HepG2 (cell line): ENCODE results near the gene MYH9. TPM values are rescaled to one million over a fixed set of nuclear protein-coding genes. Genes with fewer than 3 reads are reported as not detected.
A peak's percentile ranks its signal among the peaks of the same experiment; 100 is the strongest.

Source experiments
- CHCHD3 ChIP-seq: sonication (generic); formaldehyde crosslinking; IDR thresholded peaks from 2 replicates; pipeline ENCODE4 v1.8.0; 2022; ENCODE audit warnings: mild to moderate bottlenecking, missing genetic modification reagents, moderate library complexity
- FOSL1 ChIP-seq: sonication (generic); formaldehyde crosslinking; IDR thresholded peaks from 2 replicates; pipeline ENCODE4 v1.9.0; 2021; ENCODE audit warnings: missing genetic modification reagents, borderline replicate concordance
- FOSL2 ChIP-seq: sonication (generic); formaldehyde crosslinking; IDR thresholded peaks from 2 replicates; pipeline ENCODE4 v1.4.0; 2020; ENCODE audit warnings: missing genetic modification reagents
- HMG20A ChIP-seq: IDR thresholded peaks from 2 replicates; pipeline ENCODE4 v1.6.1; 2016; ENCODE audit warnings: borderline replicate concordance
- HMGXB3 ChIP-seq: sonication (generic); formaldehyde crosslinking; IDR thresholded peaks from 2 replicates; pipeline ENCODE4 v1.4.0; 2020; ENCODE audit warnings: missing genetic modification reagents, borderline replicate concordance
- JUNB ChIP-seq: sonication (generic); formaldehyde crosslinking; IDR thresholded peaks from 2 replicates; pipeline ENCODE4 v1.8.0; 2022; ENCODE audit warnings: missing genetic modification reagents, mild to moderate bottlenecking, borderline replicate concordance
- NFIB ChIP-seq: sonication (generic); formaldehyde crosslinking; IDR thresholded peaks from 2 replicates; pipeline ENCODE4 v1.9.0; 2021; ENCODE audit warnings: missing genetic modification reagents, mild to moderate bottlenecking, borderline replicate concordance
- PATZ1 ChIP-seq: sonication (generic); formaldehyde crosslinking; IDR thresholded peaks from 2 replicates; pipeline ENCODE4 v1.4.0; 2020; ENCODE audit warnings: missing genetic modification reagents
- PCBP2 ChIP-seq: fragments of 200-400 bp; formaldehyde crosslinking; optimal IDR thresholded peaks from 2 replicates; pipeline ENCODE3; 2018; ENCODE audit warnings: low read length, low read depth; ENCODE audit not compliant: poor library complexity, severe bottlenecking
- POGK ChIP-seq: sonication (generic); formaldehyde crosslinking; conservative IDR thresholded peaks from 2 replicates; pipeline ENCODE4 v1.8.0; 2022; ENCODE audit warnings: mild to moderate bottlenecking, moderate library complexity, missing genetic modification reagents
- RBM39 ChIP-seq: fragments of 200-400 bp; formaldehyde crosslinking; IDR thresholded peaks from one replicate; pipeline ENCODE4 v1.6.1; 2018; ENCODE audit warnings: antibody characterized with exemption, mild to moderate bottlenecking, low read depth, low read length; ENCODE audit not compliant: poor library complexity, severe bottlenecking
- RFXAP ChIP-seq: sonication (generic); formaldehyde crosslinking; IDR thresholded peaks from 2 replicates; pipeline ENCODE4 v1.4.0; 2020; ENCODE audit warnings: missing genetic modification reagents, borderline replicate concordance
- TFDP2 ChIP-seq: sonication (generic); formaldehyde crosslinking; IDR thresholded peaks from 2 replicates; pipeline ENCODE4 v1.4.0; 2020; ENCODE audit warnings: missing genetic modification reagents
- XRCC5 ChIP-seq: fragments of 200-400 bp; formaldehyde crosslinking; optimal IDR thresholded peaks from 2 replicates; pipeline ENCODE3; 2017; ENCODE audit warnings: mild to moderate bottlenecking, low read length
- YY1 ChIP-seq: IDR thresholded peaks from 2 replicates; pipeline ENCODE4 v1.6.1; 2011; ENCODE audit warnings: low read length, low read depth, moderate library complexity, mild to moderate bottlenecking; ENCODE audit not compliant: insufficient read depth, insufficient replicate concordance
- ZC3H4 ChIP-seq: sonication (generic); formaldehyde crosslinking; IDR thresholded peaks from 2 replicates; pipeline ENCODE4 v1.4.0; 2020; ENCODE audit warnings: missing genetic modification reagents, borderline replicate concordance
- ZKSCAN8 ChIP-seq: IDR thresholded peaks from 2 replicates; pipeline ENCODE4 v1.6.1; 2016; ENCODE audit warnings: borderline replicate concordance, missing genetic modification reagents, missing compliant biosample characterization
- ZNF501 ChIP-seq: sonication (generic); formaldehyde crosslinking; IDR thresholded peaks from 2 replicates; pipeline ENCODE4 v1.5.1; 2020; ENCODE audit warnings: mild to moderate bottlenecking, moderate library complexity, missing genetic modification reagents
- ZNF766 ChIP-seq: sonication (generic); formaldehyde crosslinking; IDR thresholded peaks from 2 replicates; pipeline ENCODE4 v1.5.0; 2020; ENCODE audit warnings: missing genetic modification reagents, borderline replicate concordance
- polyA plus RNA-seq, 8 experiments: library from polyadenylated mRNA; depleted of rRNA in 3 of 8; stranded (reverse) in 7 of 8; unstranded in 1 of 8; fragments of >200 nt; fragmentation: Illumina TruSeq in 4 of 8; extraction: Trizol in 4 of 8; gene quantifications; 2 replicates each; pipeline versions ENCODE4 v1.2.1 to v1.2.3, GENCODE V29; 2011 to 2016; ENCODE audit warnings: low read depth in 4 of 8, missing spikeins in 1 of 8, mixed read lengths in 1 of 8; ENCODE audit not compliant: insufficient read depth in 1 of 8
- total RNA-seq, 5 experiments: library from RNA; depleted of rRNA; stranded (reverse); fragments of >200 nt; fragmentation: Illumina TruSeq; extraction: Trizol; gene quantifications; 2 replicates each; pipeline ENCODE4 v1.2.3, GENCODE V29; 2016; ENCODE audit warnings: low read depth in 1 of 5

The MYH9 gene
- total and polyA plus RNA-seq, 2 of the 13 experiments (the other 11 are each of a cell fraction or from before 2014, with no cell fraction given), result 50.7 to 98.5 TPM

GRCh38 chr22:36277482-36278291 lies 110.1 kb downstream of the MYH9 start (continued):
- TF ChIP-seq ZC3H4, result 0 out of 2 replicates have a peak, but pooled peaks have one; percentile 31
- TF ChIP-seq PATZ1 (CRISPR knock-in tag), result 0 out of 2 replicates have a peak, but pooled peaks have one; percentile 54
- TF ChIP-seq FOSL2, result no peak
- peak; percentile 52 for TF ChIP-seq YY1
- no peak for TF ChIP-seq ZNF501 (CRISPR knock-in tag)
- no peak for TF ChIP-seq TFDP2 (CRISPR knock-in tag)
- peak; percentile 54 for TF ChIP-seq XRCC5
- no peak for TF ChIP-seq ZNF766
- TF ChIP-seq FOSL1 (CRISPR knock-in tag), result no peak
- no peak for TF ChIP-seq PCBP2
- no peak for TF ChIP-seq POGK
- no peak for TF ChIP-seq CHCHD3 (CRISPR knock-in tag)
- TF ChIP-seq ZKSCAN8 (CRISPR knock-in tag), result no peak
- no peak for TF ChIP-seq HMG20A (CRISPR knock-in tag)
- TF ChIP-seq RFXAP (CRISPR knock-in tag), result 0 out of 2 replicates have a peak, but pooled peaks have one; percentile 37
- no peak for TF ChIP-seq NFIB (CRISPR knock-in tag)
- TF ChIP-seq JUNB (CRISPR knock-in tag), result no peak
- peak; percentile 45 for TF ChIP-seq RBM39
- TF ChIP-seq HMGXB3 (CRISPR knock-in tag), result no peak
